Measurements from ENCODE around the gene COLGALT1.
"Not testable (repeated sequence)": the region's sequence is repeated elsewhere in the genome, so short reads cannot be mapped to it uniquely, and the experiment has no call there.

The COLGALT1 gene

DNA sequence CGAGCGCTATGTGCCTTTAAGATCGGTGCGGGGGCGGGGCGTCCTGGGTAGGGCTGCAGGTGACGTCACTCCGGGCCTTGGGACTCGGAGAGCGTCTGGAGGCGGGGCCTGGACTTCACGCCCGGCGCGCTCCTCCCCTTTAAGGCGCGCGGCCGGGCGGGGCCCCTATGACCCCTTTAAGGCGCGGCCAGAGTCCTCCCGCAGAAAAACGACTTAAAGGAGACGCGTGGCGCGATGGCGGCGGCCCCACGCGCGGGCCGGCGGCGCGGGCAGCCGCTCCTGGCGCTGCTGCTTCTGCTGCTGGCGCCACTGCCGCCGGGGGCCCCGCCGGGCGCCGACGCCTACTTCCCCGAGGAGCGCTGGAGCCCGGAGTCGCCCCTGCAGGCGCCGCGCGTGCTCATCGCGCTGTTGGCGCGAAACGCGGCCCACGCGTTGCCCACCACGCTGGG, at the start of gene COLGALT1:
COLGALT1 (plus strand) TSS at position 170 of the 449 bp plus-strand sequence; CDS start at position 235, 65 bp downstream.
- peak; percentile 95 for FAIRE-seq

DNA sequence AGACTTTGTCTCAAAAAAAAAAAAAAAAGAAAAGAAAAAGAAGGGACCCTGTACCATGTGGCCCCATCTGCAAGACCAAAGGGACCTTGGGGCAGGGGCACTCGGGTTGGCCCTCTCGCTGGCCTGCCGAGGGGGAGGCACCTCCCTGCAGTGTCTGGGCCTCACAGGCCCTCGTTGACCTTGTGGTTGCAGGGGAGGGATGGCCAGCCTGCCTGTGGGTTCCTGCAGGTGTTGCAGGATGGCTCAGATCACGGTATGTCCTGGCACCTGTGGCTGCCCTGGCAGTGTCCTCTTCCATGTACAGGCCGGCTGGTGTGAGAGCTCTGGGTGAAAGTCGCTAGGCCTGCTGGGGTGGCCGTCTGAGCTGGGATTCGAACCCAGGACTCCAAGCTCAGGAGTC, 48.7 kb upstream of the COLGALT1 start:
- no peak for FAIRE-seq

DNA sequence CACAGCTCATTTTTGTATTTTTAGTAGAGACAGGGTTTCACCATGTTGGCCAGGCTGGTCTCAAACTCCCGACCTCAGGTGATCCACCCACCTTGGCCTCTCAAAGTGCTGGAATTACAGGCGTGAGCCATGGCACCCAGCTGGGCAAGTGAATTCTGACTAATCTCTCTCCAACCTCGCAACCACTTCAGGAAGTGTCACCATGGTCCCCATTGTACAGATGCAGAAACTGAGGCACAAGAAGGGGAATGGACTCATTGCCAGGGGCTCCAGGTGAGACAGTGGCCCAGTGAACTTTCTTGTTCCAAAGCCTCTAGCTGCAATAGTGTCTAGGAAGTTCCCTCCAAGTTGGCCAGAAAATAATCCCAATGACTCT, 46.9 kb upstream of the COLGALT1 start:
- FAIRE-seq = not testable (repeated sequence)

GRCh38 chr19:17510220-17510993, 45.0 kb upstream of the COLGALT1 start:
- FAIRE-seq = no peak

GRCh38 chr19:17511724-17512573, 43.5 kb upstream of the COLGALT1 start:
- peak; percentile 16 for FAIRE-seq

GRCh38 chr19:17512574-17512939, 42.9 kb upstream of the COLGALT1 start:
- no peak for FAIRE-seq

- no peak for FAIRE-seq
These were observed 39.9 kb upstream of the COLGALT1 start for GRCh38 chr19:17515408-17516149.

DNA sequence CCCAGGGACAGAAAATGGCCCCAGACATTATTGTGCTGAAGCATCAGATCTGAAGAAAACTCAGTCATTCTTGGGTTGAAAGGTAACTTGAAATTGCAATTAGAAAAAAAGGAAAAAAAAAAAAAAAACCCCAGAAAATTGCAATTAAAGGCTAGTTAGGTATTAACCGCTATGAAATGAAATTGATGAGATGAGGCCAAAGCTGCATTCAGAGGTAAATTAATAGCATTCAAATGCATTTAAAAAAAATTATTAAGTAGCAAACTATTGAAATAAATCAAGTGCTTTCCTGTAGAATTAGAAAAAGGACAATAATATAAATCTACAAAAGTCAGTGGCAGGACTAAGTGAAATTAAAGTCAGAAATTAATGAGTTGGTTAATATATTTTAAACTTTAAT, 37.6 kb upstream of the COLGALT1 start:
- no peak for FAIRE-seq

DNA sequence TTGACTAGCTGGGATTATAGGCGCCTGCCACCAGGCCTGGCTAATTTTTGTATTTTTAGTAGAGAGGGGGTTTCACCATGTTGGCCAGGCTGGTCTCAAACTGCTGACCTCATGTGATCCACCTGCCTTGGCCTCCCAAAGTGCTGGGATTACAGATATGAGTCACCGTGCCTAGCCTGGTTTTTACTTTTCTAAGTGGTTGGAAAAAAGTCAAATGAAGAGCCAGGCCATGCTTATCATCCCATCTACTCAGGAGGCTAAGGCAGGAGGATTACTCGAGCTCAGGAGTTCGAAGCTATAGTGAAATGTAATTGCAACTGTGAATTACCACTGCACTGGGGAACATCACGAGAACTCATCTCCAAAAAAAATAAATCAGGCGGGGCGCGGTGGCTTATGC, 36.8 kb upstream of the COLGALT1 start:
- not testable (repeated sequence) for FAIRE-seq

DNA sequence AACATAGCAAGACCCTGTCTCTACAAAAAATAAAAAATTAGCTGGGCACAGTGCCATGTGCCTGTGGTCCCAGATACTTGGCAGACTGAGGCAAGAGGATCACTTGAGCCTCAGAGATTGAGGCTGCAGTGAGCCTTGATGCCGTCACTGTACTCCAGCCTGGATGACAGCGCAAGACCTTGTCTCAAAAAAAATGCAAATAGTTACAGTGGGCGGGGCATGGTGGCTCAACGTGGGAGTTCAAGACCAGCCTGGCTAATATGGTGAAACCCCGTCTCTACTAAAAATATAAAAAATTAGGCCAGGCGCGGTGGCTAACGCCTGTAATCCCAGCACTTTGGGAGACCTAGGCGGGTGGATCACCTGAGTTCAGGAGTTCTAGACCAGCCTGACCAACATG, 35.5 kb upstream of the COLGALT1 start:
- no peak for FAIRE-seq

GRCh38 chr19:17520865-17521264, 34.6 kb upstream of the COLGALT1 start:
- FAIRE-seq = no peak

GRCh38 chr19:17522988-17523872, 32.2 kb upstream of the COLGALT1 start:
- no peak for FAIRE-seq

DNA sequence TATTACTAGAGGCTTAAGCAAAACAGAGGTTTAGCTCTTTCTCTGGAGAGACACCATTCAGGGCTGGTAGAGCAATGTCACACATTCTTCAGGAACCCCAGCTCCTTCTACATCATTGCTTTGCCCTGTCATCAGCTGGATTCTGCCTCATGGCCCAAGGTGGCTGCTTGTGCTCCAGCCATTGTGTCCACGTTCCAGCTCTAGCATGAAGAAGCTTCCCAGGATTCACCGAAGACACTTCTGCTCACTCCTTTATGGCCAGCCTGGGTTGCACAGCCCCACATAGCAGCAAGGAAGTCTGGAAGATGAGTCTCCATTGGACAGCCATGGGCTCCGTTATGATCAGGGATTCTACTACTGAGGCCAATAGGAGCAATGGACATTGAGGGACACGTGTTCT, 30.8 kb upstream of the COLGALT1 start:
- FAIRE-seq = no peak

GRCh38 chr19:17525141-17525540, 30.3 kb upstream of the COLGALT1 start:
- FAIRE-seq = no peak

- no peak for FAIRE-seq
These were observed 28.5 kb upstream of the COLGALT1 start for GRCh38 chr19:17526922-17527321.

- no peak for FAIRE-seq
These were observed 28.1 kb upstream of the COLGALT1 start for GRCh38 chr19:17527326-17527725.

DNA sequence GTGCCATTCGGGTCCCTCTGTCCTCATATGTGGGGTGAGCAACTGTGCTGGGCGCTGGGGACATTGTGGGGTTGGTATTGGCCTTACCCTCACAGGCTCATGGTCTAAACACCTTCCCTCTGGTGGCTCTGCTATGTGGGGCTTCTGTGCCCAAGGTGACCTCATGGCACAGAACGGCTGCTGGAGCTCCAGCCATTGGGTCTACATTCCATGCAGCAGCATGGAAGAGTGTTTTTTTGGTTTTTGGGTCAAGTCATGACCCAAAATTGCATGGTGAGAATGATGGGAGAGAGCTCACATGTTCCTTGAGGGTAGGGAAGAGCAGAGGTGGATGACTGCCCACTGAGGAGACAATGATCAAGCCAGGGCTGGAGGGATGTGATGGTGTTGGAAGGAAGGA, 26.8 kb upstream of the COLGALT1 start:
- FAIRE-seq = no peak

DNA sequence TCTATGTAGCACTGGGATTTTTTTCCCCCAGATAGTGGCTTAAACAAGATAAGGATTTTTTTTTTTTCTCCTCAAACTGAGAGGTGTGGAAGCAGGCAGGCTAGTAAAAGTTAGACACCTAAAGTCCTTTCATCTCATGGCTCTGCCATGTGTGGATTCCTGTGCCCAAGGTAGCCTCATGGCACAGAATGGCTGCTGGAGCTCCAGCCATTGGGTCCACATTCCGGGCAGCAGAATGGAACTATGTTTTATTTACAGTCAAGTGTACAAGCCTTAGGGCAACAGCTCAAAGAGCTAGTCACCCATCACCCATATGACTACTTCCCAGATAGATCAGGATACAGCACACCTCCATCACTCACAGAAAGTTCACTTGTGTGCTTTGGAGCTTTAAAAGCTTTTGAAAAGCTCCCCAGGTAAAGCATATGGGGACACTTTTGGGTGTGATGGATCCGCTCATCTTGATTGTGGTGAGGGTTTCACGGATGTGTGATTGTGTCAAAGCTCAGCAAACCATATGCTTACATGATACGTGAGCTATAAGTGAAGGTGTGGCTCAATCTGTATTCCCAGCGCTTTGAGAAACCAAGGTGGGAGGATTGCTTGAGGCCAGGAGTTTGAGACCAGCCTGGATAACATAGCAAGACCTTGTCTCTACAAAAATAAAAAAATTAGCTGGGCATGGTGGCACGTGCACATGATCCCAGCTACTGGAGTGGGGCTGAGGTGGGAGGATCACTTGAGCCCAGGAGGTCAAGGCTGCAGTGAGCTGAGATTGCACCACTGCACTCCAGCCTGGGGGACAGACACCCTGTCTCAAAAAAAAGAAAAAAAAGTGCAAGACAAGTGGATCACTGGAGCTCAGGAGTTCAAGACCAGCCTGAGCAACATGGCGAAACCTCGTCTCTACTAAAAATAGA, 25.9 kb upstream of the COLGALT1 start:
- no peak for FAIRE-seq

DNA sequence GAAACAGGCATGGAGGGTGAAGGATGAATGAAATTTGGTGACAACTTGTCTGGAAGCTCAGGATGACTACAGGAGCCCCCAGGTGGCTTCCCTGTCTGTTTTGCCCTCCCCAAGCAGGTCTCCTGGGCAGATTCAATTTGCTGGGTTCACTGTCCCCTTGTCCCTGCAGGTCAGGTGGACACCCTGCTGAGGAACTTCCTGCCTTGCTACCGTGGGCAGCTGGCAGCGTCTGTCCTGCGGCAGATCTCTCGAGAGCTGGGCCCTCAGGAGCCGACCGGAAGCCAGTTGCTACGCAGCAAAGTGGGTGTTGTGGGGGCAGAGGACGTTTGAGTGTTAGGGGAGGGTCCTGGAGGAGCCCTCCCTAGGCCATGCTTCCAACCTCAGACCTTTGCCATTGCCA, 24.9 kb upstream of the COLGALT1 start:
- no peak for FAIRE-seq

DNA sequence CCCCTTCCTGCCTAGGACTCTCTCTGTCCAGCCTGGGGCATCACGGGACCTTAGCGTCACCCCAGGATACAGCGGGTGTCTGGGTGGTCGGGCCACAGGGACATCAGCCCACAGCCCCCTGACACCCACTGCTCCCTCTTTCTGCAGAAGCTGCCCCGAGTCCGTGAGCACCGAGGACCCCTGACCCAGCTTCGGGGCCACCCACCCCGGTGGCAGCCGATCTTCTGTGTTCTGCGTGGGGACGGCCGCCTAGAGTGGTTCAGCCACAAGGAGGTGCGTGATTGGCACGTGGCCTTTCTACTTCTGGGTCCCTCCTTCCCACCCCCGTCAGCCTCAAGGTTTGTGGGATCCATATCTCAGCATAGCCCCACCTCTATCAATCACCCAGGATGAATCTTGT, 23.3 kb upstream of the COLGALT1 start:
- no peak for FAIRE-seq

GRCh38 chr19:17532557-17532956, 22.9 kb upstream of the COLGALT1 start:
- FAIRE-seq = no peak
